Gastroesophageal sphincter (tissue), 4 donors: ENCODE data around the gene TCF7L1. TPM values are rescaled to one million over a fixed set of nuclear protein-coding genes. Genes with fewer than 3 reads are reported as not detected.

Experiments
- ATAC-seq: fragments of 150-250 bp; one replicate; pipeline ENCODE4 v1.9.1; 2016; ENCODE audit warnings: mild to moderate bottlenecking, moderate library complexity
- H3K27ac ChIP-seq, 4 donors: fragments of 200-600 bp; sonication (generic) in 3 of 4; 1 replicate in 3 of 4; 2 replicates in 1 of 4; pipeline ENCODE4 v1.5.1; 2016 to 2019
- H3K27me3 ChIP-seq: fragments of 200-600 bp; sonication (generic); one replicate; pipeline ENCODE4 v1.5.1; 2019
- H3K36me3 ChIP-seq, 2 donors: fragments of 200-600 bp; sonication (generic); one replicate each; pipeline ENCODE4 v1.5.1; 2019; ENCODE audit warnings: control low read depth in 1 of 2
- H3K4me1 ChIP-seq, 3 donors: fragments of 200-600 bp; sonication (generic); 1 replicate in 2 of 3; 2 replicates in 1 of 3; pipeline ENCODE4 v1.5.1; 2016 to 2019; ENCODE audit warnings: control low read depth in 2 of 3
- H3K4me3 ChIP-seq, 2 donors: fragments of 200-600 bp; sonication (generic); one replicate each; pipeline ENCODE4 v1.5.1; 2019; ENCODE audit warnings: mild to moderate bottlenecking in 1 of 2, moderate library complexity in 1 of 2
- H3K9me3 ChIP-seq, 3 donors: fragments of 200-600 bp; sonication (generic); one replicate each; pipeline ENCODE4 v1.5.1; 2017 to 2019; ENCODE audit warnings: control low read depth in 2 of 3
- EP300 ChIP-seq: sonication (generic); formaldehyde crosslinking; IDR thresholded peaks from one replicate; pipeline ENCODE4 v1.6.1; 2017; ENCODE audit warnings: antibody characterized with exemption, mild to moderate bottlenecking
- POLR2A ChIP-seq, 2 donors: fragments of 450-650 bp; IDR thresholded peaks; one replicate each; pipeline ENCODE4 v1.6.1; 2017; ENCODE audit warnings: antibody characterized with exemption in 2 of 2, mild to moderate bottlenecking in 2 of 2, moderate library complexity in 1 of 2
- POLR2AphosphoS5 ChIP-seq: sonication (generic); formaldehyde crosslinking; IDR thresholded peaks from one replicate; pipeline ENCODE4 v1.6.1; 2017; ENCODE audit warnings: antibody characterized with exemption
- WGBS, 2 donors: methylation state at CpG; one replicate each; pipeline ENCODE4 v1.1.5; 2018; ENCODE audit warnings: low coverage in 1 of 2; 5-methylcytosine and 5-hydroxymethylcytosine counted together
- total RNA-seq, 4 donors: library from RNA; depleted of rRNA; stranded (reverse); fragments of >200 nt; gene quantifications; one replicate each; pipeline ENCODE4 v1.1.0, GENCODE V29; 2016
- TF ChIP-seq, protein P1 (sequence below), 4 experiments: fragments of 200-600 bp in 2 of 4; fragments of 450-650 bp in 2 of 4; sonication (generic) in 1 of 4; IDR thresholded peaks; one replicate each; pipeline ENCODE4 v1.5.1; 2017 to 2019; ENCODE audit warnings: antibody characterized with exemption in 4 of 4, mild to moderate bottlenecking in 2 of 4, moderate library complexity in 2 of 4

Gene TCF7L1
- total RNA-seq, 4 donors from 2014 or later, result 4.0 to 13.0 (median 5.3) TPM

DNA sequence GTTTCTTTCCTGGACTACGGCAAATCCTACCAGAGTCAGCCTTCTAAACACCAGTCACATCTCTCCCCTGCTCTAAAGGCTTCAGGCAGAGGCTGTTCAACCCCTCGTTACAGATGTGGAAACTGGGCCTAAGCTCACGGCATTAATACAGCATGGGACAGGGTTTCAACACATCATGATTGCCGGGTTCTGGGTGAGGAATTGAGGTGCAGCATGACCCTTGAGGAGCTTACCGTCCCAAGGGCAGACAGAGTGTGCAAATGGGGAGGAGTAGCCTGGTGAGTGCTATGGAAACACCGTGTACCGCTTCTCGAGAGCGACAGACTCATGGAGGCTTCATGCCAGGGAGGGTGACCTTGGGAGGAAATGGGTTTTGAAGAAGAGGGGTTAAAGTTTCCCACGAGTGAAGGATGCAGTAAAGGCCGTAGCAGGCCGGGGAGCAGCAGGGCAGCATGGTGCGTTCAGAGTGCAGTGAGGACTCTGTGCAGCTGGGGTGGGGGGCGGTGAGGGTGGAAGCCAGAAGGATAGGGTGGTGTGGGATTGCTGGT is 143.5 kb downstream of the TCF7L1 start:
- peak overlapping the region; percentile 6 to 80 (median 75) for H3K27ac ChIP-seq
- WGBS, 2 donors, result 34 to 66% methylated on average over 8 to 13 of the region's 14 CpGs
- ATAC-seq, result peak; percentile 19
- peaks cover 0 to 67% (median 30%) of the 10 kb centered on the region in 3 donors for H3K4me1 ChIP-seq
- no peaks in the 10 kb centered on the region for H3K9me3 ChIP-seq
- TF ChIP-seq POLR2AphosphoS5 (no peak), EP300 (no peak), POLR2A (IDR thresholded peaks at IDR 0.05) (no peak)
- TF ChIP-seq, protein P1, sequence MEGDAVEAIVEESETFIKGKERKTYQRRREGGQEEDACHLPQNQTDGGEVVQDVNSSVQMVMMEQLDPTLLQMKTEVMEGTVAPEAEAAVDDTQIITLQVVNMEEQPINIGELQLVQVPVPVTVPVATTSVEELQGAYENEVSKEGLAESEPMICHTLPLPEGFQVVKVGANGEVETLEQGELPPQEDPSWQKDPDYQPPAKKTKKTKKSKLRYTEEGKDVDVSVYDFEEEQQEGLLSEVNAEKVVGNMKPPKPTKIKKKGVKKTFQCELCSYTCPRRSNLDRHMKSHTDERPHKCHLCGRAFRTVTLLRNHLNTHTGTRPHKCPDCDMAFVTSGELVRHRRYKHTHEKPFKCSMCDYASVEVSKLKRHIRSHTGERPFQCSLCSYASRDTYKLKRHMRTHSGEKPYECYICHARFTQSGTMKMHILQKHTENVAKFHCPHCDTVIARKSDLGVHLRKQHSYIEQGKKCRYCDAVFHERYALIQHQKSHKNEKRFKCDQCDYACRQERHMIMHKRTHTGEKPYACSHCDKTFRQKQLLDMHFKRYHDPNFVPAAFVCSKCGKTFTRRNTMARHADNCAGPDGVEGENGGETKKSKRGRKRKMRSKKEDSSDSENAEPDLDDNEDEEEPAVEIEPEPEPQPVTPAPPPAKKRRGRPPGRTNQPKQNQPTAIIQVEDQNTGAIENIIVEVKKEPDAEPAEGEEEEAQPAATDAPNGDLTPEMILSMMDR (IDR thresholded peaks at IDR 0.05), result no peak
- H3K36me3 ChIP-seq, result no peaks in the 10 kb centered on the region
- no peaks in the 10 kb centered on the region for H3K27me3 ChIP-seq
- H3K4me3 ChIP-seq, result peak overlapping the region in 1 of 2 donors; percentile 40

DNA sequence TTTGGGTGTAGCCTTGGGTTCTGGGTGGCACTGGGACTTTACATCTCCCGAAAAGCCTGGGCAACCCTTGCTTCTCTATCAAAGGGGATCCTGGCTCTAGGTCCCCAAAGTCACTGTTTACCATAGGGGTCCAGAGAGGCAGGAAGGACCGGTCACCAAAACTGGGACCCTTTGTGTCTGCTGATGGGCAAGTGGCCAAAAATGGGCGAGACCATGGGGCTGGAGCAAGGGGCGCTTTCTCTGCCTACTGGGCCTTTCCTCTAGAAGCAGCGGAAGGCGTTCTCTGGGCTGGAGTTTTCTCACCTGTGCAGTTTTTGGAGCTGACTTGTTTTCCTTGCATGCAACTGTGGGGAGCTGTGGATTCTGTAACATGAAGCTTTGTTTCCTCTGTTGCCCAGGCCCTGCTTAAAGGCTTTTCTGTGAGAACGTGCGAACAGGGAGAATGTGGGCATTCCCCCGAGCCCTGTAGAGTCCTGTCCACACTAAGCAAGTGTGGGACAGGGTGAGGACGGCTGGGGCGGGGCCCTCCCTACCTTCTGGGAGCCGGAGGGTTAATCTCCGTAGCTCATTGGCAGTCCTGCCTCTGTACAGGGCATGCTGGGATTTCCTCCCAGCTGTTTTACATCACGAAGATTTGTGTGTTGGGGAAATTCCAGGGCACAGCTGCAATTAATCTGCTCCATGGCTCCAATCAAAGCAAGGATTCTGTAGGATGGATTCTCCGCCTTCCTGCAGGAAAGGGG is 144.4 kb downstream of the TCF7L1 start:
- Histone ChIP-seq H3K4me3 (peak overlapping the region in 1 of 2 donors; percentile 21), H3K27me3 (no peaks in the 10 kb centered on the region), H3K9me3 (no peaks in the 10 kb centered on the region), H3K36me3 (no peaks in the 10 kb centered on the region), H3K27ac (peak overlapping the region in 3 of 4 donors; percentile 73 to 80 (median 77)), H3K4me1 (peaks cover 0 to 73% (median 30%) of the 10 kb centered on the region in 3 donors)
- peak; percentile 70 for ATAC-seq
- 7 to 67% methylated on average over 3 to 6 of the region's 15 CpGs for WGBS, 2 donors
- TF ChIP-seq POLR2AphosphoS5 (peak; percentile 89), EP300 (no peak), POLR2A (IDR thresholded peaks at IDR 0.05) (no peak)
- TF ChIP-seq, protein P1 (IDR thresholded peaks at IDR 0.05), result no peak

DNA sequence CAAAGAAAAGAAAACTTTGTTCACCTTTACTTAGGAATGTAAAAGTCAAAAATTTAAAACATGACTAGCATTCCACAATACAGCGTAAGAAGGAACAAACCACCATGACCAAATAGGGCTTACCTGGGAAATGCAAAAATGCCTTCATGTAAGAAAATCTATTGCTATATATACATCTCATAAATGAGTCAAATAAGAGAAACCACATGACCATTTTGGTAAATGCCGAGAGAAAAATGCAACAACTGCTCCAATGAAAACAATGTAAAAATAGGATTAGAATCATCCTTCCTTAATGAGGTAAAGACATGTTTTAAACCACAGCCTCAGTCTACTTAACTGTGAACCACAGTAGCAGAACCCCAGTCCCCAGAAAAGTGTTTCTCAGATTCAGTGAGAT is 145.2 kb downstream of the TCF7L1 start:
- H3K4me1 ChIP-seq, result peaks cover 0 to 74% (median 30%) of the 10 kb centered on the region in 3 donors
- H3K27me3 ChIP-seq, result no peaks in the 10 kb centered on the region
- TF ChIP-seq POLR2AphosphoS5 (no peak), EP300 (no peak), POLR2A (IDR thresholded peaks at IDR 0.05) (no peak)
- TF ChIP-seq, protein P1 (IDR thresholded peaks at IDR 0.05), result no peak
- peak overlapping the region in 3 of 4 donors; percentile 73 to 80 (median 77) for H3K27ac ChIP-seq
- H3K4me3 ChIP-seq, result no peak overlapping the region
- ATAC-seq, result no peak
- no peaks in the 10 kb centered on the region for H3K9me3 ChIP-seq
- WGBS, 2 donors, result 41 to 48% methylated on average over 2 of the region's 2 CpGs
- H3K36me3 ChIP-seq, result peaks cover 0 to 2% of the 10 kb centered on the region in 2 donors

DNA sequence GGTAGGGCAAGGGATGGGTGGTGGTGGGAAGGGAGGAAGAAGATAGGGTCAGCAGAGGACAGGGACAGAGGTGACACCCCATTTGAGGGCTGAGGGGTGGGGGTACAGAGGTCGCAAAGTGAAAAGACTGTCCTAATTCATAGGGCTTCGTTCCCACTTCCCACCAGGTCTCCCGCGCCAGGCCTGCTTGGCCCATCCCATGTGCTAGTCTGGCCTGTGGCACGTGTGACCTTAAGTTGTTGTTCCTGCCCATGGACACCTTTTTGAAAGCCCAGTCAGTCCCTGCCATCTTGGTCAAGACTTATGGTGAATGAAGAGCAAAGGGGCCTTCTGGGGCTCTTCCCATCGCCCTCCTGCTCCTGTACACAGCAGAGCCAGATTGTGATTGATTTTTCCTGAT is 148.4 kb downstream of the TCF7L1 start:
- TF ChIP-seq, protein P1 (IDR thresholded peaks at IDR 0.05), result no peak
- TF ChIP-seq POLR2A (IDR thresholded peaks at IDR 0.05) (no peak), POLR2AphosphoS5 (no peak), EP300 (no peak)
- no peak overlapping the region for H3K27ac ChIP-seq
- ATAC-seq, result no peak
- H3K4me3 ChIP-seq, result no peak overlapping the region
- peaks cover 0 to 21% of the 10 kb centered on the region in 2 donors for H3K36me3 ChIP-seq
- WGBS, 2 donors, result 79 to 83% methylated on average over 6 of the region's 6 CpGs
- peaks cover 0 to 50% (median 26%) of the 10 kb centered on the region in 3 donors for H3K4me1 ChIP-seq
- no peaks in the 10 kb centered on the region for H3K27me3 ChIP-seq
- H3K9me3 ChIP-seq, result no peaks in the 10 kb centered on the region
